IMR-90 (cell line): Measurements from ENCODE around the gene DESI1. TPM values are rescaled to one million over a fixed set of nuclear protein-coding genes. Genes with fewer than 3 reads are reported as not detected.

Experiments used
- ATAC-seq: fragments of 200-7000 bp; cut with Tn5 transposase; 2 replicates; pipeline ENCODE4 v1.9.1; 2020; ENCODE audit warnings: low read depth, mild to moderate bottlenecking, moderate library complexity
- BruUV-seq: library from RNA; stranded (reverse); fragments of 400-500 nt; replicated peaks from 2 replicates; lab custom pipeline; 2021; lab: Mats Ljungman, UMichigan
- CTCF ChIA-PET: fragments of 300-600 bp; formaldehyde crosslinking; extraction: SDS; loops from one replicate; lab custom pipeline; 2021; ENCODE audit warnings: antibody characterized with exemption; lab: Yijun Ruan, JAX
- POLR2A ChIA-PET: fragments of 300-600 bp; sonication (Branson Sonifier 250); formaldehyde crosslinking; loops from one replicate; lab custom pipeline; 2022; ENCODE audit warnings: antibody characterized with exemption; ENCODE audit not compliant: unreplicated experiment; lab: Charles Lee
- DNase-seq: peaks from one replicate; pipeline ENCODE4 v3.0.0; 2013
- H2AFZ ChIP-seq: replicated peaks from 2 replicates; pipeline ENCODE3; 2013; ENCODE audit warnings: low read length, mild to moderate bottlenecking; ENCODE audit not compliant: poor library complexity
- H2AK5ac ChIP-seq: 2 replicates; pipeline ENCODE4 v1.6.1; 2013; ENCODE audit warnings: low read depth, low read length, inconsistent platforms
- H2AK9ac ChIP-seq: replicated peaks from 2 replicates; pipeline ENCODE3; 2013; ENCODE audit warnings: mild to moderate bottlenecking, low read depth, low read length, moderate library complexity; ENCODE audit not compliant: poor library complexity
- H2BK120ac ChIP-seq: 2 replicates; pipeline ENCODE4 v1.6.1; 2013; ENCODE audit warnings: low read depth, low read length, inconsistent platforms
- H2BK15ac ChIP-seq: 3 replicates; pipeline ENCODE4 v1.6.1; 2013; ENCODE audit warnings: low read depth, low read length, inconsistent platforms
- H2BK20ac ChIP-seq: 2 replicates; pipeline ENCODE4 v1.6.1; 2013; ENCODE audit warnings: low read depth, mild to moderate bottlenecking, inconsistent platforms, low read length, moderate library complexity
- H2BK5ac ChIP-seq: 2 replicates; pipeline ENCODE4 v1.6.1; 2013; ENCODE audit warnings: mild to moderate bottlenecking, low read depth, low read length, inconsistent platforms; ENCODE audit not compliant: poor library complexity, severe bottlenecking
- H3K14ac ChIP-seq: replicated peaks from 2 replicates; pipeline ENCODE4 v1.6.1; 2013; ENCODE audit warnings: low read depth, low read length, inconsistent platforms
- H3K18ac ChIP-seq: 2 replicates; pipeline ENCODE4 v1.6.1; 2013; ENCODE audit warnings: low read depth, low read length, control low read depth
- H3K23ac ChIP-seq: 2 replicates; pipeline ENCODE4 v1.6.1; 2013; ENCODE audit warnings: low read depth, low read length, inconsistent platforms
- H3K27ac ChIP-seq: 2 replicates; pipeline ENCODE4 v1.5.1; 2013; ENCODE audit warnings: mild to moderate bottlenecking, control low read depth, low read length; ENCODE audit not compliant: insufficient read depth
- H3K27me3 ChIP-seq: 2 replicates; pipeline ENCODE4 v1.6.1; 2013; ENCODE audit warnings: low read length; ENCODE audit not compliant: control insufficient read depth, insufficient read depth
- H3K36me3 ChIP-seq: 2 replicates; pipeline ENCODE4 v1.6.1; 2013; ENCODE audit warnings: low read length, mixed read lengths; ENCODE audit not compliant: control insufficient read depth, insufficient read depth
- H3K4ac ChIP-seq: 2 replicates; pipeline ENCODE4 v1.6.1; 2013; ENCODE audit warnings: low read depth, low read length, inconsistent platforms
- H3K4me1 ChIP-seq: 2 replicates; pipeline ENCODE4 v1.6.1; 2013; ENCODE audit warnings: low read length, mixed read lengths; ENCODE audit not compliant: control insufficient read depth, insufficient read depth
- H3K4me2 ChIP-seq: 2 replicates; pipeline ENCODE4 v1.6.1; 2013; ENCODE audit warnings: low read depth, mild to moderate bottlenecking, control low read depth, low read length, moderate library complexity
- H3K4me3 ChIP-seq: 2 replicates; pipeline ENCODE4 v1.5.1; 2013; ENCODE audit warnings: low read depth, mild to moderate bottlenecking, control low read depth, low read length, moderate library complexity; ENCODE audit not compliant: insufficient read depth
- H3K56ac ChIP-seq: 2 replicates; pipeline ENCODE4 v1.6.1; 2013; ENCODE audit warnings: low read length, inconsistent platforms; ENCODE audit not compliant: insufficient read depth; ENCODE audit errors: extremely low read depth
- H3K79me1 ChIP-seq, 2 experiments: 2 replicates each; pipeline ENCODE4 v1.6.1; 2013; ENCODE audit warnings: low read length in 2 of 2, inconsistent platforms in 1 of 2, low read depth in 1 of 2
- H3K9ac ChIP-seq: 2 replicates; pipeline ENCODE4 v1.6.1; 2013; ENCODE audit warnings: low read depth, low read length, control low read depth
- H3K9me1 ChIP-seq: 2 replicates; pipeline ENCODE4 v1.6.1; 2013; ENCODE audit warnings: low read length, inconsistent platforms; ENCODE audit not compliant: insufficient read depth
- H3K9me3 ChIP-seq: 2 replicates; pipeline ENCODE4 v1.6.1; 2013; ENCODE audit warnings: low read length; ENCODE audit not compliant: control insufficient read depth, insufficient read depth
- H4K20me1 ChIP-seq: 2 replicates; pipeline ENCODE4 v1.6.1; 2013; ENCODE audit warnings: low read length, inconsistent platforms; ENCODE audit not compliant: insufficient read depth
- H4K5ac ChIP-seq: 2 replicates; pipeline ENCODE4 v1.6.1; 2013; ENCODE audit warnings: mild to moderate bottlenecking, low read depth, low read length, control low read depth
- H4K8ac ChIP-seq, 2 experiments: 2 replicates each; pipeline ENCODE4 v1.6.1; 2013; ENCODE audit warnings: low read depth in 2 of 2, low read length in 2 of 2, control low read depth in 1 of 2, inconsistent platforms in 1 of 2
- H4K91ac ChIP-seq: 2 replicates; pipeline ENCODE4 v1.6.1; 2013; ENCODE audit warnings: low read depth, low read length, inconsistent platforms; ENCODE audit not compliant: insufficient read depth
- CHD1 ChIP-seq: IDR thresholded peaks from 2 replicates; pipeline ENCODE4 v1.6.1; 2012; ENCODE audit warnings: low read depth, low read length, improper control_type of control experiment
- MAFK ChIP-seq: IDR thresholded peaks from 2 replicates; pipeline ENCODE4 v1.6.1; 2012; ENCODE audit warnings: low read depth, low read length, improper control_type of control experiment
- MXI1 ChIP-seq: IDR thresholded peaks from 2 replicates; pipeline ENCODE4 v1.6.1; 2012; ENCODE audit warnings: low read depth, mild to moderate bottlenecking, low read length, moderate library complexity, borderline replicate concordance
- NFE2L2 ChIP-seq: fragments of 150-350 bp; IDR thresholded peaks from 2 replicates; pipeline ENCODE4 v1.6.1; 2016; ENCODE audit warnings: low read depth, mild to moderate bottlenecking, low read length
- POLR2A ChIP-seq: IDR thresholded peaks from 2 replicates; pipeline ENCODE4 v1.6.1; 2012; ENCODE audit warnings: mild to moderate bottlenecking, low read depth, low read length
- RAD21 ChIP-seq: IDR thresholded peaks from 2 replicates; pipeline ENCODE4 v1.6.1; 2012; ENCODE audit warnings: low read length, improper control_type of control experiment
- RFX5 ChIP-seq: IDR thresholded peaks from 2 replicates; pipeline ENCODE4 v1.8.0; 2012; ENCODE audit warnings: low read depth, mild to moderate bottlenecking, low read length, moderate library complexity
- SMC3 ChIP-seq: fragments of 150-350 bp; IDR thresholded peaks from 2 replicates; pipeline ENCODE4 v1.6.1; 2016; ENCODE audit warnings: low read depth, mild to moderate bottlenecking, antibody characterized with exemption, low read length, moderate library complexity
- WGBS, 2 experiments: methylation state at CpG; one replicate each; pipeline versions ENCODE4 v1.1.5 to v1.1.7; 2013; ENCODE audit warnings: missing lambda C conversion rate in 2 of 2; ENCODE audit not compliant: insufficient read length in 1 of 2; ENCODE audit errors: extremely low coverage in 2 of 2; 5-methylcytosine and 5-hydroxymethylcytosine counted together
- dilution Hi-C: fragments of 300-500 bp; cut with HindIII; formaldehyde crosslinking; loops from one replicate; pipeline ENCODE4 v1.14.3; 2018; ENCODE audit warnings: low sequenced_read_pairs; ENCODE audit not compliant: unreplicated experiment
- in situ Hi-C: fragments of 300-500 bp; cut with MboI; formaldehyde crosslinking; loops from 3 replicates; pipeline ENCODE4 v1.14.3; 2019; ENCODE audit warnings: low sequenced_read_pairs, inconsistent platforms, mixed read lengths
- intact Hi-C: fragments of 100-400 bp; cut with micrococcal nuclease; formaldehyde crosslinking; loops from 2 replicates; pipeline ENCODE4 v1.10.0; 2022
- polyA plus RNA-seq, 3 experiments: library from polyadenylated mRNA; depleted of rRNA; stranded (reverse); fragments of >200 nt; gene quantifications; 2 replicates each; pipeline ENCODE4 v1.2.3, GENCODE V29; 2012; ENCODE audit warnings: low replicate concordance in 1 of 3
- total RNA-seq: library from RNA; depleted of rRNA; stranded (reverse); fragments of >200 nt; gene quantifications from 2 replicates; pipeline ENCODE4 v1.2.3, GENCODE V29; 2012
- TF ChIP-seq, protein P1 (sequence below): fragments of 150-350 bp; IDR thresholded peaks from 2 replicates; pipeline ENCODE4 v1.6.1; 2016; ENCODE audit warnings: low read depth, mild to moderate bottlenecking, low read length, moderate library complexity, borderline replicate concordance

Gene DESI1
- total and polyA plus RNA-seq, 2 of the 4 experiments (the other 2 are of a cell fraction), result 14.5 to 24.9 TPM

DNA sequence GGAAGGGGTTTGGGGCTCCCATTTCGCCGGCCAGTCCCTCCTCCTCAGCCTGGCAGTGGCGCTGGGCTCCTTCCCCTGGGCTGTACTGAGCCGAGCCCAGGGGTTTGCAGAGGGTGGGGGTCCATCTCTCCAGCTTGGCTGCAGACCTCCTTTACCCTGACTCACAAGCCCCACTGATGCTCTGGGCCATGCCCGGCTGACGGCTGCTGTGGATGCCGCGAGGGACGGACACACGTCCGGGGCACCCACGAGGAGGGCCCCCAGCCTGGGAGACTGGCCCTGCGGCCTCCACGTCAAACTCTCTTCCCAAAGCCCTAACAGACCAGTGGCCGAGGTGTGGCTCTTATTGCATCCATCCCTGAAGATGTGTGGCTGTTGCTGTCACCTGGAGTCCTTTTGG, 45.3 kb downstream of the DESI1 start:
- intact Hi-C loops (no loop called here), in situ Hi-C loops (no loop called here), dilution Hi-C loops (no loop called here)
- CTCF ChIA-PET, result no interaction called here
- BruUV-seq, result no TSS peak
- H3K9me3 ChIP-seq, result no peaks in the 10 kb centered on the region
- H3K4me1 ChIP-seq, result peaks cover 7% of the 10 kb centered on the region; the same call in 1 of the 2 replicates
- ATAC-seq, result no peak
- H3K79me1 ChIP-seq, result peaks cover 3 to 36% of the 10 kb centered on the region in 2 experiments
- no peak overlapping the region for H4K5ac ChIP-seq
- TF ChIP-seq MAFK, result no peak
- TF ChIP-seq RFX5, result no peak
- TF ChIP-seq MXI1, result no peak
- TF ChIP-seq RAD21, result no peak
- no peak for TF ChIP-seq SMC3
- TF ChIP-seq NFE2L2, result no peak
- TF ChIP-seq, protein P1, sequence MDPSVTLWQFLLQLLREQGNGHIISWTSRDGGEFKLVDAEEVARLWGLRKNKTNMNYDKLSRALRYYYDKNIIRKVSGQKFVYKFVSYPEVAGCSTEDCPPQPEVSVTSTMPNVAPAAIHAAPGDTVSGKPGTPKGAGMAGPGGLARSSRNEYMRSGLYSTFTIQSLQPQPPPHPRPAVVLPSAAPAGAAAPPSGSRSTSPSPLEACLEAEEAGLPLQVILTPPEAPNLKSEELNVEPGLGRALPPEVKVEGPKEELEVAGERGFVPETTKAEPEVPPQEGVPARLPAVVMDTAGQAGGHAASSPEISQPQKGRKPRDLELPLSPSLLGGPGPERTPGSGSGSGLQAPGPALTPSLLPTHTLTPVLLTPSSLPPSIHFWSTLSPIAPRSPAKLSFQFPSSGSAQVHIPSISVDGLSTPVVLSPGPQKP, result no peak
- no peak for TF ChIP-seq POLR2A
- no peak for TF ChIP-seq CHD1
- POLR2A ChIA-PET, result no interaction called here
- no peak overlapping the region for H2BK20ac ChIP-seq
- H2AK5ac ChIP-seq, result no peak overlapping the region
- H3K36me3 ChIP-seq, result peaks cover 67% of the 10 kb centered on the region
- H3K4me2 ChIP-seq, result no peak overlapping the region
- H3K27me3 ChIP-seq, result no peaks in the 10 kb centered on the region
- no peak overlapping the region for H3K23ac ChIP-seq
- peaks cover 3% of the 10 kb centered on the region for H4K20me1 ChIP-seq
- no peak overlapping the region for H4K8ac ChIP-seq
- no peak overlapping the region for H2BK15ac ChIP-seq
- no peak overlapping the region for H2BK5ac ChIP-seq
- no peak overlapping the region for H3K18ac ChIP-seq
- H2AK9ac ChIP-seq, result peak overlapping the region; percentile 89
- H3K14ac ChIP-seq, result no peak overlapping the region
- H3K9me1 ChIP-seq, result no peaks in the 10 kb centered on the region; the same call in 1 of the 2 replicates
- H3K4ac ChIP-seq, result no peak overlapping the region
- no peak overlapping the region for H2BK120ac ChIP-seq
- no peak for DNase-seq
- H4K91ac ChIP-seq, result no peak overlapping the region
- H3K56ac ChIP-seq, result no peak overlapping the region
- no peak overlapping the region for H2AFZ ChIP-seq
- no peak overlapping the region for H3K4me3 ChIP-seq
- no CpG with 5 or more reads among the region's 15 CpGs for WGBS, 2 experiments
- no peak overlapping the region for H3K9ac ChIP-seq
- H3K27ac ChIP-seq, result no peak overlapping the region
